Adrenal gland (tissue), 5 donors: ENCODE measurements around the gene ANKRD42.
"Not testable (repeated sequence)": the region's sequence is repeated elsewhere in the genome, so short reads cannot be mapped to it uniquely, and the experiment has no call there.

Experiments
- CTCF ChIP-seq, 6 experiments: fragments of 450-650 bp in 4 of 6; fragments of 200-600 bp in 2 of 6; sonication (generic) in 1 of 6; IDR thresholded peaks; 1 replicate in 5 of 6; 2 replicates in 1 of 6; pipeline versions ENCODE4 v1.5.1 to v1.8.0; 2016 to 2021; ENCODE audit warnings: antibody characterized with exemption in 6 of 6, mild to moderate bottlenecking in 2 of 6, moderate library complexity in 1 of 6
- POLR2A ChIP-seq, 2 donors: fragments of 450-650 bp; IDR thresholded peaks; one replicate each; pipeline ENCODE4 v1.6.1; 2017; ENCODE audit warnings: antibody characterized with exemption in 2 of 2, mild to moderate bottlenecking in 2 of 2, moderate library complexity in 1 of 2
- donor health status: DM: no; HTN: no; CAD: no.

GRCh38 chr11:83269080-83269479, 75.6 kb downstream of the ANKRD42 start:
- TF ChIP-seq CTCF, POLR2A (IDR thresholded peaks at IDR 0.05): not testable (repeated sequence)
